ENCODE measurements around the gene SPTBN5.

Gene SPTBN5

GRCh38 chr15:41862515-41863116 lies 31.2 kb downstream of the SPTBN5 start:
- no peak for FAIRE-seq

DNA sequence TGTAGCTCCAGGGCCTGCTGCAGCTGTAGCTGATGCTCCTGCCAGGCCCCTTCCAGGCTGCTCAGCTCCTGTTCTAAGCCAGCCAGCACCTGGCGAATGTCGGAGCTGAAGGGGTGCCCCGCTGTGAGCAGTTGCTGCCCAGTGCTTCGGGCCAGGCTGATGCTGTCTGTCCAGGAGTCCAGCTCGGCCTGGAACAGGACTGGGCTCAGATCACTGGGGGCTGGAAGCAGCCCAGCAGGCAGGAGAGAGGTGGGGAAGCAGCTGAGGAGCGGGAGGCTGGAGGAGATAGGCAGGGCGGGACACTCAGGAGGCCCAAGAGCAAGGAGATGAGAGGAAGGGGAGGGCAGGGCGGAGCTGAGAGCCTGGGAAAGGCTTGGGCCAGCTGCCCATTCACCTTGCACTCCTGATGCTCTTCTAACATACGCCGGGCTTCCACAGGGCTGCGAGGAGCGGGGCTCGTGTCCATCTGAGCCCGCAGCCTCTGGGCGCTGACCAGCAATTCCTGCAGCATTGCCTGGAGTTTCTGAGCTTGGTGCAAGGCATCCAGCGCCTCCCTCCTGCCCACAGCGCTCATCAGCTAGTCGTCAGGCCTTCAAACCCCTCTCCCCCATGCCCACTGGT lies 32.0 kb downstream of the SPTBN5 start:
- no peak for FAIRE-seq

DNA sequence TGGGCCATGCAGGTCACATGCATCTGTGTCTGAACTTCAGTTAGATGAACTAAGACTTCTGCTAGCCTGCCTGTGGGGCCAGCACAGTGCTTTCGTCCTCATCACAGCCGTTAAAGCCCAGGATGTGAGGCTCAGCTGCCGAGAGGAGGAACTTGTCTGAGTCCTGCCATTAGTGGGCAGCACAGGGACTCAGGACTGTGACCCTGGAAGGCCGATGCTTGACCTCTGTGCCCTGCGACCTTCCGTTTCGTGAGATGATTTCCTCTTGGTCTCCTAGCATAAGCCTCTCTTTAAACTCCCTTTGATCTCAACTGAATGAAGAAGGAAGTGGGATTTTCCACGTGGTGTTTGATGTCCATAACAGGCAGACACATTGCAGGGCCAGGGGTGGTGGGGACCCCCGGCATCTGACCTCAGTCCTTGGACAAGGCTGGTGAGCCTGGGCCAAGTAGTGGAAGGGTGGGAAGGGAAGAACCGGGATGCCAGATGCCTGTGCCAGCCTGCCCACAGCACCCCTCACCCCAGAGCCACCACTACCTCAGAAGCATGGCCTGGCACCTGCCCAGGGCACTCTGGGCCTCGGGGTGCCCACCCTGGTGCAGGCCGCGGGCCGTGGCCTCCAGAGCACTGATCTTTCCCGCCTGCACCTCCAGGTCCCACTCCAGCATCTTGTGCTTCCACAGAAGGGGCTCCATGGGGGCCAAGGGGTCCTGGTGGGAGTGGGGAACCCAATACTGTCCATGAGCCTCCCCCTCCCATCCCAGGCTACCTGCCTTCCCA lies 33.6 kb downstream of the SPTBN5 start:
- FAIRE-seq: no peak

- FAIRE-seq: no peak
Observed at GRCh38 chr15:41858756-41859155, 35.1 kb downstream of the SPTBN5 start.

GRCh38 chr15:41857316-41857715 lies 36.5 kb downstream of the SPTBN5 start:
- no peak for FAIRE-seq

DNA sequence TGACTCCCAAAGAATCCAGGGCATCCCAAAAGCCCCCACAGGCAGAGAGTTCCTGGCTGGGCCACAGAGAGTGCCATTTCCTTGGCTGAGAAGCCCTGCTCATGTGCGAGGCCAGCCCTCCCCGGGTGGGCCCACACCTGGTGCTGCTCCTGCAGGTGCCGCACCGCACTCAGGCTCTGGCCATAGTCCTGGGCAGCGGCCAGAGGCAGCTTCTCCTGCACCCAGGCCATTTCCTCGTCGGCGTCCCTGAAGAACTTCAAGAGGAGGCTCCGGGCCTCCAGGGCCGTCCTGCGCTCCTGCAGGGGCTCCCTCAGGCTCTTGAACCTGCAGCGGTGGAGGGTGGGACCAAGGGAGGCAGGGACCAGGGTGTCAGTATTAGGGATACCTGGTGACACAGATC lies 37.1 kb downstream of the SPTBN5 start:
- FAIRE-seq: no peak

DNA sequence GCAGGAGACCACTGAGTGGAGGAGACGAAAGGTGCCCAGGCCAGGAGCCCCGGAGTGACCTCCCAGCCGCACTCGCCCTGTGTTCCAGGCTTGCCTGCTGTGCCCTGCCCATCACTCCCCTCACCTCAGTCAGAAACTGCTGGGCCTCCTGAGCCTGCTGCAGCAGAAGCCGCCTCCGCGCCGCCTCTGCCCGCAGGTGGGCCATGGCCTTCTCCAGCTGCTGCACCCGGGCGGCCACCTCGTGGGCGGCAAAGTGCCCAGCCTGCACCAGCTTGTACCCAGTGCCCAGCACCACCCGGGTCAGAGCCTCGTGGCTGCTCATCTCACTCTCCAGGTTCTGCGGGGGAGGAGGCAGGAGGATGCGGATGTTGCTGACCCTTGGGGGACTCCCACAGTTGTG lies 37.6 kb downstream of the SPTBN5 start:
- FAIRE-seq: no peak

GRCh38 chr15:41855261-41855961 lies 38.4 kb downstream of the SPTBN5 start:
- FAIRE-seq: no peak

- FAIRE-seq: no peak
Observed at GRCh38 chr15:41854443-41854842, 39.4 kb downstream of the SPTBN5 start.

- no peak for FAIRE-seq
Observed at GRCh38 chr15:41853831-41854230, 40.0 kb downstream of the SPTBN5 start.

DNA sequence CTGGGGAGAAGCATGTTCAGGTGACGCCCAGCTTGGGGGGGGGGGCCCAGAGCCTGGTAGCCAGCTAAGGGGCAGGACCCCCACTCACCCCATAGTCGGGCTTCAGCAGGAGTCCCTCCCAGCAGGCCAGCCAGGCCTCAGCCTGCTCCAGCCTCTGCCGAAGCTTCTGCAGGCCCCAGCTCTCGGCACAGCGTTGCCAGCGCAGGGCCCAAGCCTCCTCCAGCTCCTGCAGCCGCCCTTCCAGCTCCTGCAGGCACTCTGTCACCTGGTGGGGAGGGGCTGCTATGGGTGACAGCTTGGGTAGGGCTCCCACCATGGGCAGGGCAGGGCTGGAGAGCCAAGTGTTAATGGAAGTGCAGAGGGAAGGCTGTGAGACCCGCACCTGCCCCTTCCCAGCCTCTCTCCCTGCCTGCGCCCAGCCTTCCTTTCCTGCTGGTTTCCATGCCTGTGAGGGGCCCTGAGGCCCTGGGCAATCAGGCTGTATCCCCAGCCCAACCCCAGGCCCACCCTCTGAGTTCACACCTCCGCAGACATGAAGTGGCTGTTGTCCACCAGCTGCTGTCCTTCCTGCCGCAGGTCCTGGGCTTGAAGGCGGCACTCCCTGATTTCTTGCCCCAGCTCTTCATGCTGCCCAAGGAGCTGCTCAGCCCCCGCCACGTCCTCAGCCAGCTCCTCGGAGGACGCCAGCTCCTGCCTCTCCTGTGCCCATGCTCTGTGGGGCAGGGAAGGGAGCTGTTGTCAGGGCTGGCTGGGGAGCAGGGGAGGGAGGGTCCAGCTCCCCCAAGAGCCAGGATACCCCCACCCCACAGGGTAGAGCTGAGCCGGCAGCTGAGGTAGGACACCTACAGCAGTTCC lies 40.9 kb downstream of the SPTBN5 start:
- FAIRE-seq: no peak

DNA sequence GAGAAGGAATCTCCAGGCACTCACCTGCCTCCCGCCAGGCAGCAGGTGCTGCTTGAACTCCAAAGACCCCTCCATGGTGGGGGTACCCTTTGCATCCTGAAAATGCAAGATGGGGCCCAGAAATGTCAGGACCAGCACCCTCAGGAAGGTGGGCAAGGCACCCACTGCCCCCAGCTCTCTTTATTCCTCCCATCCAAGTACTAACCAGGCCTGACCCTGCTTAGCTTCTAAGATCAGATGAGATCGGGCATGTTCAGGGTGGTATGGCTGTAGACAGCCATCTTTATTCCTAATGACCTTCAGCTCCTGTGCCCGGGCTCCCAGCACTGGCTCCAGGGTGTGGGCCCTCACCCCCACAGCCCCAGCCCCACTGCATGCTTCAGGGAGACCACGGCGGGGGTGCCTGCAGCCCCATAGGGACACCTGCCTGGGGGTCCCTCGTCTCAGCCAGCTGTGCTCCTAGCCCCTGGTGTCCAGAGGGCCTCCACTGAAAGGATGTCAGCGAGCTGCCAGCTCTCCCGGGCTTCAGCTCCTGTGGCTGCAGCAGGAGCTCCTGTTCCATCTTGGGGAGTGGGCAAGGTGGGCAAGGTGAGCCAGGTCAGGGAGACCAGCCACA lies 42.0 kb downstream of the SPTBN5 start:
- no peak for FAIRE-seq

DNA sequence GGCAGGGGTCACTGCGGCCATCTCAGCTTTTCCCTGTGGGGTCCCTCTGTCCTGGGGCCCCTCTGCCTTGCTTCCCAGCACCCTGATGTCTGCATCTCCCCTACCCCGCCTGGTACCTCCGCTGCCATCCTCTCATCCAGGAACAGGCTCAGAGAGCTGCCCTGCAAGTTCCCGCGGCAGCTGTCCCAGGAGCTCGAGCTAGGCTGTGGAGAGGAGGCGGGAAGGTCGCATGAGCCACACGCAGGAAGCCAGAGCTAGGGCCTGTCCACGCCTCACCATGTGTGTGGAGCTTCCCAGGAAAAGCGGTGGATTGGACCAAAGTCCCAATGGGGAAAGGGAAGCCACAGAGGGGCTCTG lies 42.7 kb downstream of the SPTBN5 start:
- no peak for FAIRE-seq

DNA sequence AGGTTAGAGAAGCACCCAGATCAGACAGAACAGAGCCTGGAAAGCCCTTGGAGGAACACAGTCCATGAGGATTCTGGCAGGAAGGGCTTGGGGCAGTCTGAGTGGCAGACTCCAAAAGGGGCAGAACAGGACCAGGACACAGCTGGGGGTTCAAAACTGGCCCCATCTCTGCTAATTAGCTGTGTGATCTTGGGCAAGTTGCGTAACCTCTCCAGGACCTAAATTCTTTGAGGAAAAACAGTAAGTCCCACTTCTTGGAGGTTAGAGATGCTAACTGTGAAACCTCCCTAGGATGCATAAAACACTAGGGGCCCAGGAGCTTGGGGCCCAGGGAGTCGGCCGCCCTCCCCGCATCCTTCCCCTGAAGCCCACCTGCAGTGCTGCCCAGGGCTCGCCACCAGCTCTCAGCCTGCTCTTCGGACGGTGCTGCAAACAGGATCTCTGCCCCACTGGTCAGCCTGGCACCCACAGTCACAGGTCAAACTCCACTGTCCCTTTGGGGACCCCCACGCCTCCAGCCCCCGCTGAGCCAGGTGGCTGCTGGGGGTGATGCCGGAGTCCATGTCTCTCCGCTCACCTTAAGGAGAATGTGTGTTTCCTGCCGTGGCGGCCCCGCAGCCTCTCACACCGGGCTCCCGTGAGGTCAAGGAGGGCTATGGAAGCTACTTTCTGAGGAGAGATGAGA lies 43.2 kb downstream of the SPTBN5 start:
- FAIRE-seq: no peak

- FAIRE-seq: no peak
Observed at GRCh38 chr15:41849861-41850260, 44.0 kb downstream of the SPTBN5 start.

- no peak for FAIRE-seq
Observed at GRCh38 chr15:41849204-41849603, 44.6 kb downstream of the SPTBN5 start.

- no peak for FAIRE-seq
Observed at GRCh38 chr15:41848631-41849030, 45.2 kb downstream of the SPTBN5 start.

DNA sequence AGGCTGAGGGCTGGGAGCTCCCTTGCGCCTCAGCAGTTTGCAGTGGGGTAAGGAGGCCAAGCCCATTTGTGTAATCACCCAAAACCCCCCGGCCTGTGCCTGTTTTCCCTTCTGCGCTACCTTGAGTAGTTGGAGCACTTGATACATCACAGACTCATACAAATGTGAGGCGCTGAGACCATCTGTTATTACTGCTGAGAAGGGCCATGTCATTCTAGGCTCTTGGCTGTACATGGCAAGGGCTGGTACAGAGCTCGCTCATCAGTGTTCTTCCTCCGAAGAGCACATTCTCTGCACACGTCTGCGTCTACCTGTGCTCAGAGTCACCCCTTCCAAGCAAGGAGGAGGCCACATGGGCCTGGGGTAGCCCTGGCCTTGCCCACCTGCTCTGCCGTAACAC lies 45.9 kb downstream of the SPTBN5 start:
- no peak for FAIRE-seq

DNA sequence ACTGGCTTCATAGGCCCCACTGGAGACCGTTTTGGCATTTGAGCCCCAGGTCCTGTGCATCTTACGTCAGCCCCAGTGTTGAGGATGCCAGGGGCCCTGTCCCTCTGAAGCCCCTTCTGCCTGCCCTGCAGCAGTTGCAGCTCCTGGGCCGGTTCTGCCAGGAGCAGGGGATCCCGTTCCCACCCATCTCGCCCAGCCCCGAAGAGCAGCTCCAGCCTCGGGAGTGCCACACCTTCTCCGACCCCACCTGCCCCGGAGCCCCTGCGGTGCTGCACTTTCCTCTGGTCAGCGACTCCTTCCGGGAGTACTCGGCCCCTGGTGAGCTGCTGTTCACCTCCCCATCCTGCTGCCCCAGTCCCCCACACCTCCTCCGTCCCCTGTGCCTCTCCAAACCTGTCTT lies 46.6 kb downstream of the SPTBN5 start:
- FAIRE-seq: no peak

- no peak for FAIRE-seq
Observed at GRCh38 chr15:41844814-41845213, 49.0 kb downstream of the SPTBN5 start.

GRCh38 chr15:41843571-41843970 lies 50.3 kb downstream of the SPTBN5 start:
- no peak for FAIRE-seq

DNA sequence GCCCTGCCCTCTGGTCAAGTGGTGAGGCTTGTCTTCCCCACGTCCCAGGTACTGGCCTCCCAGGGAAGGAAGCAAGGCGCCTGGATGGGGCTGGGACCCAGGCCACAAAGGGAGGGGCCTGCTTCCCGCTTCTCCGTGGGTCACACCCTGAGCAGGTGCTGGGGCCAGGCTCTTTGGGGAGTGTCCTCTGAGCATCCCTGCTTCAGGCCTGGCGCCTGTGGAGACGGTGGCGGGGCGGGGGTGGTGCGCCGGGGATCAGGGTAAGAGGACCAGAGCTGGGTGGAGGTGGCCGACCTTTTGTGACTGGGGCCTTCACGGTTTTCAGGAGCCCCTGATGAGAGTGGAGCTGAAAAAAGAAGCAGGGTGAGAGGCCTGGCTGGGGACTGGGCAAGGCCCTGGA lies 51.6 kb downstream of the SPTBN5 start:
- no peak for FAIRE-seq
